ENCODE measurements around the gene RPL13.

RPL13 gene

GRCh38 chr16:89600427-89600826, 39.9 kb downstream of the RPL13 start:
- DNase-seq, result no peak

GRCh38 chr16:89600956-89601355, 40.5 kb downstream of the RPL13 start:
- no peak for DNase-seq

GRCh38 chr16:89601906-89602272, 41.4 kb downstream of the RPL13 start:
- no peak for DNase-seq

GRCh38 chr16:89602273-89602951, 41.9 kb downstream of the RPL13 start:
- DNase-seq, result peak; percentile 42

- DNase-seq, result no peak
Measured at GRCh38 chr16:89602952-89603590, 42.6 kb downstream of the RPL13 start.

GRCh38 chr16:89604764-89605163, 44.3 kb downstream of the RPL13 start:
- no peak for DNase-seq

GRCh38 chr16:89605186-89605970, 44.9 kb downstream of the RPL13 start:
- no peak for DNase-seq

GRCh38 chr16:89606006-89606405, 45.5 kb downstream of the RPL13 start:
- DNase-seq, result no peak

- no peak for DNase-seq
Measured at GRCh38 chr16:89607453-89607852, 47.0 kb downstream of the RPL13 start.

GRCh38 chr16:89607937-89608740, 47.7 kb downstream of the RPL13 start:
- no peak for DNase-seq

GRCh38 chr16:89610108-89610453, 49.6 kb downstream of the RPL13 start:
- DNase-seq, result no peak

- no peak for DNase-seq
Measured at GRCh38 chr16:89612415-89613166, 52.1 kb downstream of the RPL13 start.

GRCh38 chr16:89613231-89613953, 52.9 kb downstream of the RPL13 start, which contains the start of gene DPEP1:
Gene DPEP1, plus strand, starts transcription at chr16:89613642. Its CDS starts 16,769 bp downstream, at chr16:89630411.
- DNase-seq, result no peak

- DNase-seq, result no peak
Measured at GRCh38 chr16:89613954-89614459, 53.5 kb downstream of the RPL13 start.
